MV-4-11 (cell line): Measurements from ENCODE around the gene ENAH.

ENCODE experiments used
- DNase-seq: peaks from one replicate; lab custom pipeline; 2025; lab: John Stamatoyannopoulos, UW

Gene ENAH

DNA sequence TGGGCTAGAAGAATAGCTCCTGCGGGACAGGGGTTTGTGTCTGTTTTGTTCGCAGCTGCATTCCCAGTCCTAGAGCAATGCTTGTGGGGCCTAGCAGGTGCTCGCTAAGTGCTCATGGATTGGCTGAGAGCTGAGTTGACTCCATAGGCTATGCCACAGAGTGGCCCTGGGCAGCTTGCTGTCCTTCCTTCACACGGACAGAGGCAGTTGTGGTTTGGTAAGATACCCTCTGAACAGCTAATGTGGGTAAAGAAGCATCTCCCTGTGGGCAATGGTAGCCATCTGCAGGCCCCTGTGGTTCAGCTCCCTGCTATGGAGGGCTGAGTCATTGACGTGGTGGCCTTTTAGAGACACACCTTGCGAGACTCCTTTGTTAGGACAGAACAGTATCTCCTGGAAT, 201.6 kb downstream of the ENAH start:
- peak; percentile 51 for DNase-seq

- peak; percentile 12 for DNase-seq
Measured at GRCh38 chr1:225450491-225451191, 202.3 kb downstream of the ENAH start.

- no peak for DNase-seq
Measured at GRCh38 chr1:225449774-225450173, 203.1 kb downstream of the ENAH start.

- no peak for DNase-seq
Measured at GRCh38 chr1:225449261-225449660, 203.7 kb downstream of the ENAH start.

- DNase-seq, result no peak
Measured at GRCh38 chr1:225448146-225448805, 204.6 kb downstream of the ENAH start.

GRCh38 chr1:225447650-225448089, 205.3 kb downstream of the ENAH start:
- DNase-seq, result peak; percentile 7

GRCh38 chr1:225446981-225447615, 205.8 kb downstream of the ENAH start:
- no peak for DNase-seq

DNA sequence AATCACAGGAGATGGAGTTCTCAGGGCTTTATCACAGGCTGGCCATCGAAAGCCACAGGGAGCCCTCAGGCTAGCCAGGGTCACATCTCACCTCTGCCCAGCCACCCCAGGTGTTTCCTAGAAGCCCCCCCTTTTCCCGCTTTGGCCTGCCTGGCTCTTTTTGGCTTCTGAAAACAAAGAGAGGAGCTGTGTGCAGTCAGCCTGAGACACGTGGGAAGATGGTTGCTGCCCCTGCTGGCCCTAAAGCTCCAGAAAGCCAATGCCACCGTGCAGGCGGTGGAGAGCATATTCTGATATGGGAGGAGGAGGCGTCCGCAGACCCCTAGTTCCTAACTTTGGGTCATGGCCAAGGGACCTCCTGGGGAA, 206.3 kb downstream of the ENAH start:
- no peak for DNase-seq

- DNase-seq, result peak; percentile 7
Measured at GRCh38 chr1:225445639-225446594, 207.0 kb downstream of the ENAH start.

DNA sequence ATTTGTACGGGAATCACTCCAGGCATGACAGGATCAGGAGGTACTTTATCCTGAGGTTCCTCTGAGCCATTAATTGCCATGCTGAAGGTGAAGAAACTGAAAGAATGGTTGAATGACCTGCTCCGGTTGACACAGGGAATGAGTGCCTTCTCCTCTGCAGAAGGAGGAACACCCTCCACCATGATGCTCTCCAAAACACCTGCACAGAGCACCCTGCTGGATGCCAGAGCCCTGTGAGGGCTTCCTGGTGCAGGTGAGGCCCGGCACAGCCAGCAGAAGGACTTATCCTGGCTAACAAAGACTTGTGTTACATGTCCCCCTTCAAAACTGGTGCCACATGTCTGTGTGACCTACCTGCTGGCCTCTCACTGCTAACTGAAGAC, 210.8 kb downstream of the ENAH start:
- no peak for DNase-seq

DNA sequence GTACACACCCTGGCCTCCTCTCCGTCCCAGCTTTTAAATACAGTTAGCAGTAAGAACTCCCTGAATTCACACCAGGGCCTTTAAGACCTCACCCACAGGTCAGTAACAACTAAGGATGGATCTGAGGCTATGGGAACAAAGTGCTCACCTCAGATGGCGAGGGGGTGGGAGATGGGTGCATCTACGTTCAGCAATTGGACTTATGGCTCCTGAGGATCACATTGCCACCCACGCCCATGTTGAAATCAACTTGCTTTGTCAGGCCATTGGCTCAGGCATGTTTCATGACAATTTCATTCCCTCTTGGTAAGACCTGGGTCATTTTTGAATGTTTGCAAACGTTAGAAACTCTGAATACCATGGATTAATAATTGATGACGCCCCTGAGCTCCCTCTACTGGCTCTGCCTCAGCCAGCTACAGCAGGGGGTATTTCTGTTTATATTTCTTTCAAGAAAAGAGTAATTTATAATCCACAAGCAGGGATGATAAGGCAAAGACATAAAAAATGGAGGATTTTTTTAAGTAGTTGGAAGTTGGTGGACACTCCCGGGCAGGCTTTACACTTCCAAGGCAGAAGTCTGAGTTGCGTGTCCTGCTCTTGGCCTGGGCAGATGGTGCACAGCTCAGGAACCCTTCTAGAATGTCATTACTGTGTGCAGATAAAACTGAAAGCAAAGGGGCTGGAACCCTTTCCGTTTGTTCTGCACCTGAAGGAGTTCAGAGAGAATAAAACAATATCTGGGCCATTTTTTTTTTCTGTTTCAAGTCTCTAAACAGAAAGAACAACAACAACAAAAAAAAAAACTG, 211.4 kb downstream of the ENAH start:
- no peak for DNase-seq

DNA sequence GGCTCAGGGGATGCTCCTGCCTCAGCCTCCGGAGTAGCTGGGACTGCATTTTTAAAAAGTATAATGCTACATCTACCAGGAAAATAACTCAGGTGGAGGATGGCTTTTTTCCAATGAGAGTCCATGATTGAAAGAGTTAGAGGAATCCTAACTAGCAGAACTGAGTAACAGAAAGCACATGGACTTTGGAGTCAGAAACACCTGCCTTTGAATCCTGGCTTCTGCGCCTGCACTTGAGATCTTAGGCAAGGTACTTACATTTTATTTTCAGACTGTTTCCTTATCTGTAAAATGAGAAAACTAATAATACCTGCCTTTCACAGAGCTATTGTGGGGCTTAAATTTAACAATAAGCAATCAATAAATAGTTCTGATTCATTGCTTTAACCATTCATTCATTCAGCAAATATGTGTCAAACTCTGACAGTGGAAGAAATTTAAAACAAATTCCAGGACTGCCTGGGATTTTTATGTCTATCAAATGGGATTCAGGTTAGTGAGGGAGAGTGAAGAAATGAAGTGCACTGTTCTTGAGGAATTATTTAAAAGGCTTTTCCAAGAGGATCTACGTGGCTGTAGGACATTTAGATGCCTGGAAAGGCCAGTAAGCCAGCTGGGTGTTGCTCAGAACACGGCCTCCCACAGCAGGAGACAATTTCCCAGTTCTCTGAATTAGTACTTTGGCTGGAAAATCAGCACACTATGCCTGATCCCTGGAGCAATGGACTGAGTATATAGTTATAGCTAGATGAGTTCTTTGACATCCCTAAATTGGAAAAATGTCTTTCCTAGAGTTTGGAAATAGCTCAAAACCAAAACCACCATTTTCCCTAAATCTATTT, 212.3 kb downstream of the ENAH start:
- DNase-seq, result no peak

- peak; percentile 33 for DNase-seq
Measured at GRCh38 chr1:225437710-225438437, 215.0 kb downstream of the ENAH start.
